Measurements from ENCODE around the gene TBC1D21. TPM values are rescaled to one million over a fixed set of nuclear protein-coding genes. Genes with fewer than 3 reads are reported as not detected.

Gene TBC1D21
- total RNA-seq, 1 experiment from 2014 or later = not detected

DNA sequence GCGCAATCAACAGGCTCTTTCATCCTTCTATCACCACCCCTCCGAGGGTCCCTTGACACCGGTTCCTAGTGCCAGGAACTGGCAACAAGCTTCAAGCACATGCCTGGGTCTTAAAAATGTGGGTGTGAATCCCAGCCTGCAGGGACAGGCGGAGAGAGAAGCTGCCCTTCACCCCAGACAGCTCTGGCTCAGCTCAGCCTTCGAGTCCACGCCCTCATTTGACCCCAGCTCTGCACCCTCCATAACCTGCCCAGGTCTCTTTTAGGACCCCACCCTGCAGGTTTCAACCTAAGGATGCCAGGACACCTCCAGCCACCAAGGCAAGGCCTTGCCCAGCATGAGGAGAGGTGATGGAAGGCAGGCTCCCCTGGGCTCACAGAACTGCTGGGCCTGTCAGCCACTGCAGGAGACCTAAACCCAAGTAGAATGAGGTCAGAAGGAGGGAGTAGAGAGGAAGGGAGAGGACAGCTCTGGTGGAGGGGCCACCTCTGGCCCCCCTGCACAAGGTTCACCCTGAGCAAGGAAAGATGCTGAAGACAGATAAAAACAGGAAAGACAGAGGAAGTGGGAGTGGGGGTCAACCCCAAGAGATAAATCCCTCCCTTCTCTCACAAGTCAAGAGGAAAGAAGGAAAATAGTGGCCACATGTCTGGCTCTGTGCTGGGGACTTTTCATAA is 50.3 kb downstream of the TBC1D21 start:
- Histone ChIP-seq H3K9me3 (ENCODE audit: control insufficient read depth, low read depth, low read length) (no peaks in the 10 kb centered on the region), H2BK12ac (ENCODE audit: insufficient read length, low read depth, low read length) (no peak overlapping the region), H3K23me2 (ENCODE audit: insufficient read length, low read depth, low read length, poor library complexity, severe bottlenecking) (peaks cover 17% of the 10 kb centered on the region), H3K4me1 (ENCODE audit: insufficient read depth, low read length) (peaks cover 19% of the 10 kb centered on the region; the same call in 1 of the 2 replicates), H2BK15ac (ENCODE audit: low read depth, low read length) (no peak overlapping the region; the same call in 1 of the 2 replicates), H4K8ac (replicated peaks; ENCODE audit: insufficient read length, low read depth, low read length) (no peak overlapping the region), H2BK120ac (ENCODE audit: low read depth, low read length, poor library complexity, severe bottlenecking) (no peak overlapping the region), H2BK5ac (ENCODE audit: insufficient read length, low read length) (no peak overlapping the region), H3K18ac (ENCODE audit: insufficient read length, low read depth, low read length) (peak overlapping the region; percentile 8), H3K9ac (ENCODE audit: extremely low read depth, insufficient read length, low read length) (no peak overlapping the region), H2AK5ac (ENCODE audit: insufficient read length, low read length) (no peak overlapping the region), H3K23ac (ENCODE audit: insufficient read length, low read depth, low read length) (no peak overlapping the region), H2BK20ac (ENCODE audit: low read depth, low read length, poor library complexity, severe bottlenecking) (no peak overlapping the region), H3K27me3 (ENCODE audit: insufficient read depth, low read length) (no peaks in the 10 kb centered on the region), H3K4ac (ENCODE audit: low read depth, low read length) (no peak overlapping the region), H4K5ac (ENCODE audit: insufficient read length, low read depth, low read length) (no peak overlapping the region), H4K20me1 (ENCODE audit: control insufficient read depth, insufficient read depth, insufficient read length) (no peaks in the 10 kb centered on the region), H3K79me1 (ENCODE audit: insufficient read depth, low read depth, low read length, poor library complexity, severe bottlenecking) (no peaks in the 10 kb centered on the region), H3K27ac (ENCODE audit: insufficient read length, low read depth, low read length) (no peak overlapping the region), H3K79me2 (ENCODE audit: insufficient read depth, low read length) (no peaks in the 10 kb centered on the region), H3K4me2 (ENCODE audit: insufficient read depth, insufficient read length, low read length) (no peak overlapping the region), H3K56ac (ENCODE audit: insufficient read length, low read depth, low read length) (no peak overlapping the region), H2AFZ (ENCODE audit: low read length) (no peak overlapping the region), H3K14ac (ENCODE audit: insufficient read depth, low read length) (peak overlapping the region; percentile 34; the same call in 1 of the 2 replicates), H3T11ph (ENCODE audit: low read length) (no peak overlapping the region), H4K91ac (ENCODE audit: insufficient read length, low read depth, low read length) (no peak overlapping the region)
- Mint-ChIP-seq H3K27ac (peak overlapping the region in 2 of 3 experiments; percentile 48 to 70; a peak in 1 of 7 replicates), H3K27me3 (ENCODE audit: low read depth) (peaks cover 16% of the 10 kb centered on the region), H3K4me1 (peaks cover 49 to 55% of the 10 kb centered on the region in 2 experiments), H3K9me3 (peaks cover 3 to 4% of the 10 kb centered on the region in 2 experiments; a peak in 2 of 5 replicates), H3K36me3 (ENCODE audit: insufficient read depth in 1 of 3, low read depth in 3 of 3) (peaks cover 4 to 6% (median 6%) of the 10 kb centered on the region in 3 experiments; a peak in 6 of 7 replicates), H3K4me3 (peak overlapping the region in 1 of 2 experiments; percentile 66; a peak in 3 of 5 replicates)
- TF ChIP-seq, protein P1, sequence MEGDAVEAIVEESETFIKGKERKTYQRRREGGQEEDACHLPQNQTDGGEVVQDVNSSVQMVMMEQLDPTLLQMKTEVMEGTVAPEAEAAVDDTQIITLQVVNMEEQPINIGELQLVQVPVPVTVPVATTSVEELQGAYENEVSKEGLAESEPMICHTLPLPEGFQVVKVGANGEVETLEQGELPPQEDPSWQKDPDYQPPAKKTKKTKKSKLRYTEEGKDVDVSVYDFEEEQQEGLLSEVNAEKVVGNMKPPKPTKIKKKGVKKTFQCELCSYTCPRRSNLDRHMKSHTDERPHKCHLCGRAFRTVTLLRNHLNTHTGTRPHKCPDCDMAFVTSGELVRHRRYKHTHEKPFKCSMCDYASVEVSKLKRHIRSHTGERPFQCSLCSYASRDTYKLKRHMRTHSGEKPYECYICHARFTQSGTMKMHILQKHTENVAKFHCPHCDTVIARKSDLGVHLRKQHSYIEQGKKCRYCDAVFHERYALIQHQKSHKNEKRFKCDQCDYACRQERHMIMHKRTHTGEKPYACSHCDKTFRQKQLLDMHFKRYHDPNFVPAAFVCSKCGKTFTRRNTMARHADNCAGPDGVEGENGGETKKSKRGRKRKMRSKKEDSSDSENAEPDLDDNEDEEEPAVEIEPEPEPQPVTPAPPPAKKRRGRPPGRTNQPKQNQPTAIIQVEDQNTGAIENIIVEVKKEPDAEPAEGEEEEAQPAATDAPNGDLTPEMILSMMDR (conservative IDR thresholded peaks at IDR 0.05) = no peak
- WGBS (ENCODE audit: extremely low coverage, insufficient read length, low lambda C conversion rate) = no CpG with 5 or more reads among the region's 6 CpGs
- no peak for DNase-seq

Data from H9 (cell line).